ENCODE data around the gene PKDREJ. TPM values are rescaled to one million over a fixed set of nuclear protein-coding genes. Genes with fewer than 3 reads are reported as not detected.

PKDREJ gene
- total RNA-seq, 1 donor from 2014 or later, result not detected

DNA sequence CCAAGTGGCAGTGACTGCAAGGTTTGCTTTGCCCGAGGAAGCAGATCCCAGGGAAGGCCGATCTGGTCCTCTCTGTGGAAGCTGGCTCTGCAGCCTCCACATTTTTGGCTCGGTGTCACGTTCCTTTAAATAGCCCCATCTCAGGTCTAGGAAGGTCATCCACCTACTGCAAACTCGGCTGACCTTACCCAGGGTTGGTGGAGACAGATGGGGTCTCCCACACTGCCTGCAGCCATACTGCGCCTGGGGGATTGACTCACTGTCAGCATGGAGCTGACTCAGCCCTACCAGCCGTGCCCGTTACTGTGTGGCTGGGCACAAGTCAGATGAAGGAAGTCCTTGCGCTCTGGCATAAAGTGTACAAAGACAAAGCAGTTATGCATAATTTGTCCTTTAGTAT, 29.9 kb downstream of the PKDREJ start:
- no peaks in the 10 kb centered on the region for H3K27me3 ChIP-seq
- TF ChIP-seq, protein P1, sequence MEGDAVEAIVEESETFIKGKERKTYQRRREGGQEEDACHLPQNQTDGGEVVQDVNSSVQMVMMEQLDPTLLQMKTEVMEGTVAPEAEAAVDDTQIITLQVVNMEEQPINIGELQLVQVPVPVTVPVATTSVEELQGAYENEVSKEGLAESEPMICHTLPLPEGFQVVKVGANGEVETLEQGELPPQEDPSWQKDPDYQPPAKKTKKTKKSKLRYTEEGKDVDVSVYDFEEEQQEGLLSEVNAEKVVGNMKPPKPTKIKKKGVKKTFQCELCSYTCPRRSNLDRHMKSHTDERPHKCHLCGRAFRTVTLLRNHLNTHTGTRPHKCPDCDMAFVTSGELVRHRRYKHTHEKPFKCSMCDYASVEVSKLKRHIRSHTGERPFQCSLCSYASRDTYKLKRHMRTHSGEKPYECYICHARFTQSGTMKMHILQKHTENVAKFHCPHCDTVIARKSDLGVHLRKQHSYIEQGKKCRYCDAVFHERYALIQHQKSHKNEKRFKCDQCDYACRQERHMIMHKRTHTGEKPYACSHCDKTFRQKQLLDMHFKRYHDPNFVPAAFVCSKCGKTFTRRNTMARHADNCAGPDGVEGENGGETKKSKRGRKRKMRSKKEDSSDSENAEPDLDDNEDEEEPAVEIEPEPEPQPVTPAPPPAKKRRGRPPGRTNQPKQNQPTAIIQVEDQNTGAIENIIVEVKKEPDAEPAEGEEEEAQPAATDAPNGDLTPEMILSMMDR (IDR thresholded peaks at IDR 0.05), result no peak
- TF ChIP-seq POLR2A (IDR thresholded peaks at IDR 0.05) (no peak), POLR2AphosphoS5 (IDR thresholded peaks at IDR 0.05; ENCODE audit: insufficient read depth in 1 of 2, low read depth in 1 of 2) (no peak)
- peaks cover 0 to 22% of the 10 kb centered on the region in 2 donors for H3K36me3 ChIP-seq
- no peaks in the 10 kb centered on the region for H3K9me3 ChIP-seq
- H3K27ac ChIP-seq, result no peak overlapping the region
- intact Hi-C loops (cut with DNase I), result no loop called here
- DNase-seq (ENCODE audit: extremely low spot score in 2 of 2), result no peak
- H3K4me3 ChIP-seq, result no peak overlapping the region
- H3K4me1 ChIP-seq, result no peaks in the 10 kb centered on the region

DNA sequence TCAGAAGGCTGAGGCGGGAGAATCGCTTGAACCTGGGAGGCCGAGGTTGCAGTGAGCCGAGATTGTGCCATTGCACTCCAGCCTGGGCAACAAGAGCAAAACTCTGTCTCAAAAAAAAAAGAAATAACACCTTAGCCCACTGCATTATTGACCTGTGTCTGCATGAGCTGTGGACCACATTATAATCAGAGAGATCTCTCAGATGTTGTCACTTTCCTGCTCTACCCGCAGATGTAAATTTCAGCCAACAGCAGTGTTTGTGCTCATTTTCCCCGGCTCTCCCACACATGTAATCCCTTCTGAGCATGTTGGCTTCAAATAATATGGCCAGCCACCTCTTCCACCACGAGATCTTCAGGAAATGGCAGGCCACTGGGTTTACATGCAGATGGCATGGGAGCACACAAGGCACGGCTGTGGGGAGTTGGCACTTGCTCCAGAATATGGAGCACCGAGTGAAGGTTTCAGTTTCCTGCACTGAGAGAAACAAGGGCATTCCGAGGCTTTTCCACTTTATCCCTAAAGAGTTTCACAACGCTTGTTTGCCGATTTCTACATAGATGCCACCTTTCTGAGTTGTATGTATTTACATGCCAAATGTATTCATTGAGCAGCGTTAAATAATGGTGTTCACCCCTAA, 32.8 kb downstream of the PKDREJ start:
- Histone ChIP-seq H3K27ac (no peak overlapping the region), H3K4me3 (no peak overlapping the region), H3K36me3 (peaks cover 0 to 18% of the 10 kb centered on the region in 2 donors), H3K27me3 (no peaks in the 10 kb centered on the region), H3K9me3 (no peaks in the 10 kb centered on the region), H3K4me1 (no peaks in the 10 kb centered on the region)
- no peak for DNase-seq (ENCODE audit: extremely low spot score in 2 of 2)
- TF ChIP-seq, protein P1 (IDR thresholded peaks at IDR 0.05), result no peak
- intact Hi-C loops (cut with DNase I), result no loop called here

DNA sequence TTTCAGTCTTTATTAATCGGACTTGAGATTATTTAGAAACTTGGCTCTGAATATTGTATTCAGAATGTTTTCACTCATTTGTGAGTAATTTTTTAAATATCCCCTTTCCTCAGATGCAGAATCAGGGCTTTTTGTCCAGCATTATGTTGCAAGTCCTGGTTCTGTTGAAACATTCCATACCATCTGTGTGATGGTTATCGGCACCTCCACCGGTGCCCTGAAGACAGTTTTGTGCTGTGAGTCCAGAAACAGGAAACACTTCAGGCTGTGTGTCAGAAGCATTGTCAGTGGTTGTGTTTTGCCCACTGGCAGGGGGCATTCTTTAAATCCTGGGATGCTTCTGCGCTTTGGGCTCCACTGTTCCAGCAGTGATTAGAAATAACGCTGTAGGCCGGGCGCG, 33.4 kb downstream of the PKDREJ start:
- H3K27ac ChIP-seq, result no peak overlapping the region
- H3K4me3 ChIP-seq, result no peak overlapping the region
- DNase-seq (ENCODE audit: extremely low spot score in 2 of 2), result no peak
- TF ChIP-seq POLR2A (IDR thresholded peaks at IDR 0.05) (no peak), POLR2AphosphoS5 (IDR thresholded peaks at IDR 0.05; ENCODE audit: insufficient read depth in 1 of 2, low read depth in 1 of 2) (no peak)
- TF ChIP-seq, protein P1 (IDR thresholded peaks at IDR 0.05), result no peak
- no peaks in the 10 kb centered on the region for H3K4me1 ChIP-seq
- no peaks in the 10 kb centered on the region for H3K27me3 ChIP-seq
- intact Hi-C loops (cut with DNase I), result no loop called here
- H3K36me3 ChIP-seq, result peaks cover 0 to 11% of the 10 kb centered on the region in 2 donors
- H3K9me3 ChIP-seq, result no peaks in the 10 kb centered on the region

DNA sequence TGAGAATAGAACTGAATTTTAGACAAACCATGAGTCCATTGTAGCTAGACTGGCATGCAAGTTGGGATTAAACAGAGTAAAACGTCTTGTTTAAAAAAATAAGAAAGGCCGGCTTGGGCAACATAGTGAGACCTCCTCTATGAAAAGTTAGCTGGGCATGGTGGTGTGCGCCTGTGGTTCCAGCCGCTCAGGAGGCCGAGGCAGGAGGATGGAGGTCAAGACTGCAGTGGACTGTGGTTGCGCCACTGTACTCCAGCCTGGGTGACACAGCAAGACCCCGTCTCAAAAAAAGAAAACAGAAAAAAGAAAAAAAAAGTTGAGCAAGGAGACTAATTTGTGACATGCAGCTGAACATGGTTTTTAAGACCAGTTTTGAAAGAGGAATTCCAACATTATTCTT, 36.6 kb downstream of the PKDREJ start:
- H3K4me3 ChIP-seq, result no peak overlapping the region
- H3K27me3 ChIP-seq, result no peaks in the 10 kb centered on the region
- H3K9me3 ChIP-seq, result no peaks in the 10 kb centered on the region
- no peak overlapping the region for H3K27ac ChIP-seq
- no peak for DNase-seq (ENCODE audit: extremely low spot score in 2 of 2)
- TF ChIP-seq POLR2AphosphoS5 (IDR thresholded peaks at IDR 0.05; ENCODE audit: insufficient read depth in 1 of 2, low read depth in 1 of 2), result no peak
- TF ChIP-seq, protein P1 (IDR thresholded peaks at IDR 0.05), result no peak
- TF ChIP-seq POLR2A (IDR thresholded peaks at IDR 0.05), result no peak
- intact Hi-C loops (cut with DNase I), result no loop called here
- H3K36me3 ChIP-seq, result peaks cover 0 to 14% of the 10 kb centered on the region in 2 donors
- no peaks in the 10 kb centered on the region for H3K4me1 ChIP-seq

DNA sequence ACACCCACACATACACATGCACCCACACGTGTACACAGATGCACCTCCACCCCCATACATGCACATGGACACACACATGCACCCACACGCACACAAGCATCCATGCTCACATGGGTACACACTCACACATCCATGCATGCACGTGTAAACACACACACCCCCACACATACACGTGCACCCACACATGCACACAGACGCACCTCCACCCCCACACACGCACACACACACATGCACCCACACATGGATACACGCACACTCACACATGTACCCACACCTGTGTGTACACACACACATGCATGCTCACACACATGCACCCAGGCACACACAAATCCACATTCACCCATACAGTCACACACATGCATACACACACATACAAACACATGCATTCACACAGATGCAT, 37.5 kb downstream of the PKDREJ start:
- H3K4me3 ChIP-seq, result no peak overlapping the region
- peaks cover 0 to 21% of the 10 kb centered on the region in 2 donors for H3K36me3 ChIP-seq
- H3K27ac ChIP-seq, result no peak overlapping the region
- TF ChIP-seq, protein P1 (IDR thresholded peaks at IDR 0.05), result no peak
- TF ChIP-seq POLR2AphosphoS5 (IDR thresholded peaks at IDR 0.05; ENCODE audit: insufficient read depth in 1 of 2, low read depth in 1 of 2), result no peak
- no peak for TF ChIP-seq POLR2A (IDR thresholded peaks at IDR 0.05)
- no peaks in the 10 kb centered on the region for H3K9me3 ChIP-seq
- H3K27me3 ChIP-seq, result no peaks in the 10 kb centered on the region
- no peaks in the 10 kb centered on the region for H3K4me1 ChIP-seq
- intact Hi-C loops (cut with DNase I), result no loop called here
- no peak for DNase-seq (ENCODE audit: extremely low spot score in 2 of 2)

All from vagina (tissue), 2 donors.